K562 (cell line): ENCODE measurements around the gene AKNA. TPM values are rescaled to one million over a fixed set of nuclear protein-coding genes. Genes with fewer than 3 reads are reported as not detected.

Experiments
- ATAC-seq: fragments of 200-7000 bp; cut with Tn5 transposase; 3 replicates; pipeline ENCODE4 v1.9.1; 2020; ENCODE audit warnings: moderate library complexity
- BruUV-seq: library from RNA; stranded (reverse); fragments of 400-500 nt; replicated peaks from 2 replicates; lab custom pipeline; 2021; lab: Mats Ljungman, UMichigan
- CTCF ChIA-PET: fragments of 300-600 bp; formaldehyde crosslinking; extraction: SDS; loops from one replicate; lab custom pipeline; 2021; ENCODE audit warnings: low intra/inter-chr PET ratio; lab: Yijun Ruan, JAX
- POLR2A ChIA-PET: fragments of 300-600, 350-650 bp; sonication (Branson Sonifier 250); formaldehyde crosslinking; extraction: SDS; loops from one replicate; lab custom pipeline; 2021; ENCODE audit warnings: antibody characterized with exemption, inconsistent platforms; lab: Yijun Ruan, JAX
- DNase-seq, 4 experiments: peaks; one replicate each; pipeline versions ENCODE4 v3.0.0 to v3.0.0-alpha.2; 2011 to 2018; ENCODE audit warnings: low spot score in 3 of 4, mixed read lengths in 3 of 4; ENCODE audit errors: extremely low read depth in 1 of 4
- FAIRE-seq: peaks from 2 replicates; lab custom pipeline; 2011; peaks lifted over from hg19 to GRCh38; lab: Jason Lieb, UNC
- H2AFZ ChIP-seq: 2 replicates; pipeline ENCODE4 v1.6.0; 2011; ENCODE audit warnings: low read depth, low read length, control low read depth, inconsistent platforms
- H3K27ac ChIP-seq: fragments of 200-600 bp; 3 replicates; pipeline ENCODE4 v1.8.0; 2011; ENCODE audit warnings: low read depth, mild to moderate bottlenecking, control low read depth, inconsistent platforms, low read length, moderate library complexity, mixed read lengths; ENCODE audit errors: extremely low read depth
- H3K27me3 ChIP-seq, 2 experiments: fragments of 300-600 bp in 1 of 2; 2 replicates in 1 of 2; 3 replicates in 1 of 2; pipeline versions ENCODE4 v1.6.0 to v1.8.0; 2011; ENCODE audit warnings: inconsistent platforms in 2 of 2, low read length in 2 of 2, mild to moderate bottlenecking in 1 of 2, mixed read lengths in 1 of 2, moderate library complexity in 1 of 2; ENCODE audit not compliant: control insufficient read depth in 2 of 2, insufficient read depth in 2 of 2
- H3K36me3 ChIP-seq: fragments of 300-600 bp; 3 replicates; pipeline ENCODE4 v1.8.0; 2011; ENCODE audit warnings: mild to moderate bottlenecking, low read length, inconsistent platforms; ENCODE audit not compliant: control insufficient read depth, insufficient read depth
- H3K4me1 ChIP-seq, 2 experiments: fragments of 200-600 bp in 1 of 2; replicated peaks in 1 of 2; 2 replicates in 1 of 2; 3 replicates in 1 of 2; pipeline versions ENCODE4 v1.5.1 to v1.8.0; 2011; ENCODE audit warnings: inconsistent platforms in 2 of 2, low read length in 2 of 2, mild to moderate bottlenecking in 1 of 2, mixed read lengths in 1 of 2, moderate library complexity in 1 of 2; ENCODE audit not compliant: control insufficient read depth in 2 of 2, insufficient read depth in 2 of 2
- H3K4me2 ChIP-seq: 2 replicates; pipeline ENCODE4 v1.6.1; 2011; ENCODE audit warnings: low read length, control low read depth, inconsistent platforms, mixed read lengths; ENCODE audit not compliant: insufficient read depth
- H3K4me3 ChIP-seq: fragments of 200-600 bp; sonication (generic), shearing (Covaris generic); 2 replicates; pipeline ENCODE4 v1.5.1; 2016; ENCODE audit warnings: control low read depth, inconsistent platforms
- H3K79me2 ChIP-seq: fragments of 200-600 bp; 3 replicates; pipeline ENCODE4 v1.8.0; 2011; ENCODE audit warnings: low read length, inconsistent platforms; ENCODE audit not compliant: control insufficient read depth, insufficient read depth
- H3K9ac ChIP-seq, 2 experiments: 2 replicates each; pipeline versions ENCODE4 v1.6.0 to v1.6.1; 2011; ENCODE audit warnings: low read depth in 2 of 2, low read length in 2 of 2, control low read depth in 1 of 2, inconsistent platforms in 1 of 2, mild to moderate bottlenecking in 1 of 2, mixed read lengths in 1 of 2; ENCODE audit not compliant: insufficient read depth in 1 of 2
- H3K9me1 ChIP-seq: one replicate; pipeline ENCODE4 v1.6.0; 2011; ENCODE audit warnings: inconsistent platforms, mild to moderate bottlenecking, low read length, moderate library complexity; ENCODE audit not compliant: control insufficient read depth, insufficient read depth
- H3K9me3 ChIP-seq: replicated peaks from 2 replicates; pipeline ENCODE4 v1.5.1; 2011; ENCODE audit warnings: low read depth, low read length, inconsistent platforms; ENCODE audit not compliant: control insufficient read depth, insufficient read depth
- H4K20me1 ChIP-seq: replicated peaks from 2 replicates; pipeline ENCODE4 v1.6.1; 2011; ENCODE audit warnings: low read length, inconsistent platforms, mixed read lengths; ENCODE audit not compliant: control insufficient read depth, insufficient read depth
- GTF2E2 ChIP-seq: fragments of 200-800 bp; sonication (Bioruptor generic); IDR thresholded peaks from 2 replicates; pipeline ENCODE4 v1.6.1; 2016; ENCODE audit warnings: missing genetic modification characterization, missing compliant biosample characterization
- HIVEP1 ChIP-seq: fragments of 250-450 bp; sonication (Bioruptor Pico); IDR thresholded peaks from 2 replicates; pipeline ENCODE4 v1.4.0; 2020; ENCODE audit warnings: mild to moderate bottlenecking
- SMARCE1 ChIP-seq: fragments of 450-650 bp; IDR thresholded peaks from 2 replicates; pipeline ENCODE4 v1.7.1; 2016; ENCODE audit warnings: mild to moderate bottlenecking
- U2AF1 ChIP-seq: fragments of 200-400 bp; formaldehyde crosslinking; optimal IDR thresholded peaks from 2 replicates; pipeline ENCODE3; 2017; ENCODE audit warnings: mild to moderate bottlenecking, low read depth, low read length, moderate library complexity
- ZNF232 ChIP-seq: sonication (generic); formaldehyde crosslinking; IDR thresholded peaks from 2 replicates; pipeline ENCODE4 v1.8.0; 2022; ENCODE audit warnings: mild to moderate bottlenecking, missing genetic modification reagents
- ZNF3 ChIP-seq: fragments of 250-450 bp; sonication (Bioruptor Pico); IDR thresholded peaks from 2 replicates; pipeline ENCODE4 v1.5.0; 2021; ENCODE audit warnings: mild to moderate bottlenecking, moderate library complexity
- ZNF609 ChIP-seq: sonication (generic); formaldehyde crosslinking; IDR thresholded peaks from 2 replicates; pipeline ENCODE4 v1.8.1; 2023; ENCODE audit warnings: missing genetic modification reagents, mild to moderate bottlenecking, borderline replicate concordance
- ZNF699 ChIP-seq: fragments of 250-450 bp; sonication (Bioruptor Pico); IDR thresholded peaks from 2 replicates; pipeline ENCODE4 v1.8.0; 2021; ENCODE audit warnings: mild to moderate bottlenecking, moderate library complexity; ENCODE audit not compliant: insufficient replicate concordance
- ZNF717 ChIP-seq: fragments of 250-450 bp; sonication (Bioruptor Pico); IDR thresholded peaks from 2 replicates; pipeline ENCODE4 v1.5.0; 2021
- WGBS: fragments of 100-300 bp; shearing (Covaris generic); methylation state at CpG from one replicate; pipeline ENCODE4 v1.1.6; 2016; ENCODE audit warnings: low coverage, mixed read lengths; ENCODE audit not compliant: insufficient coverage; ENCODE audit errors: missing lambda C conversion rate; 5-methylcytosine and 5-hydroxymethylcytosine counted together
- in situ Hi-C: fragments of 300-500 bp; cut with MboI; formaldehyde crosslinking; loops from 4 replicates; pipeline ENCODE4 v1.15.0; 2018; ENCODE audit warnings: inconsistent platforms, mixed read lengths
- intact Hi-C: fragments of 100-400 bp; cut with micrococcal nuclease; formaldehyde crosslinking; loops from 2 replicates; pipeline ENCODE4 v1.14.2; 2022
- polyA plus RNA-seq, 8 experiments: library from polyadenylated mRNA; depleted of rRNA in 4 of 8; stranded (reverse) in 5 of 8; unstranded in 3 of 8; fragments of >200 nt; fragmentation: Nextera tagmentation in 2 of 8; fragmentation: Illumina TruSeq in 1 of 8; extraction: Ambion mirVana in 2 of 8; extraction: Trizol in 1 of 8; gene quantifications; 2 replicates each; pipeline versions ENCODE4 v1.2.1 to v1.2.3, GENCODE V29; 2011 to 2014; ENCODE audit warnings: inconsistent platforms in 1 of 8, missing spikeins in 1 of 8
- total RNA-seq, 7 experiments: library from RNA; depleted of rRNA in 6 of 7; stranded (reverse); fragments of >200 nt in 6 of 7; fragmentation: Illumina TruSeq in 2 of 7; extraction: Trizol in 2 of 7; gene quantifications; 2 replicates each; pipeline versions ENCODE4 v1.2.1 to v1.2.3, GENCODE V29; 2011 to 2021; ENCODE audit warnings: low replicate concordance in 1 of 7

The AKNA gene
- total and polyA plus RNA-seq, 9 of the 15 experiments (the other 6 are each of a cell fraction or from before 2014, with no cell fraction given), result 0.29 to 20.5 (median 3.9) TPM

DNA sequence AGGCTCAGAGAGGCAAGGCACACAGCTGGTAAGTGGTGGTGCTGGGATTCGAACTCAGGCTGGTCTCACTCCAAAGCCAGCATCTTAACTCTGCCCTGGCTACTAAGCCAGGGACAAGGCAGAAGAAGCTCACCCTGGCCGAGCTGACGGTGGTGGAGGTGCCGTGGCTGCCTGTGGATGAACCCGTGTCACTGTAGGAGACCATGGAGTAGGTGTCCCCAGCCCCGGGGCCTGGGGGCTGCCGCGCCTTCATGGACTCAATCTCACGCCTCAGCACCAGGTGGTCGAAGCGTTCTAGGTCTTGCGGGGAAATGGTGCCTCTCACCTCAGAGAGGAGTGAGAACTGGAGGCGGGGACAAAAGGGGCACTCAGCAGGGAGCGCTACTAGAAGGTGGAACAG, 35.4 kb upstream of the AKNA start:
- H3K27ac ChIP-seq, result no peak overlapping the region
- FAIRE-seq (no peak), DNase-seq (no peak), ATAC-seq (no peak)
- H3K79me2 ChIP-seq, result no peaks in the 10 kb centered on the region
- BruUV-seq, result no TSS peak
- TF ChIP-seq ZNF717 (CRISPR knock-in tag) (no peak), ZNF699 (CRISPR knock-in tag) (no peak), GTF2E2 (tag) (no peak)
- POLR2A ChIA-PET, result interaction anchor here (0.6 to 0.8 kb wide), 2 partner anchors 10 to 31 kb away, joined by 3 read pairs; no protein-coding TSS in a partner anchor
- peaks cover 3 to 7% of the 10 kb centered on the region in 2 experiments; a peak in 4 of 5 replicates for H3K4me1 ChIP-seq
- H3K9me3 ChIP-seq, result no peaks in the 10 kb centered on the region
- H3K4me2 ChIP-seq, result no peak overlapping the region
- no peaks in the 10 kb centered on the region for H3K9me1 ChIP-seq
- peak overlapping the region in 1 of 2 experiments; percentile 28; a peak in 2 of 4 replicates for H3K9ac ChIP-seq
- in situ Hi-C loops, result no loop called here
- WGBS, result 58% methylated on average over 13 of the region's 14 CpGs
- intact Hi-C loops, result no loop called here
- no peaks in the 10 kb centered on the region for H3K27me3 ChIP-seq
- 0 out of 3 replicates have a peak, but pooled peaks cover 3% of the 10 kb centered on the region for H3K36me3 ChIP-seq
- no peaks in the 10 kb centered on the region for H4K20me1 ChIP-seq
- CTCF ChIA-PET, result interaction anchor here (0.6 kb wide), 1 partner anchor 65 kb away, joined by 3 read pairs; no protein-coding TSS in a partner anchor
- no peak overlapping the region for H2AFZ ChIP-seq
- no peak overlapping the region for H3K4me3 ChIP-seq

GRCh38 chr9:114421147-114421546, 33.4 kb upstream of the AKNA start:
- H3K36me3 ChIP-seq, result 0 out of 3 replicates have a peak, but pooled peaks cover 3% of the 10 kb centered on the region
- no peak for FAIRE-seq
- H3K9me3 ChIP-seq, result no peaks in the 10 kb centered on the region
- ChIA-PET CTCF (no interaction called here), POLR2A (interaction anchor here (0.6 to 1.2 kb wide), 2 partner anchors 12 to 38 kb away, joined by 3 read pairs; no protein-coding TSS in a partner anchor)
- WGBS, result 14% methylated on average over 2 of the region's 2 CpGs
- H3K4me1 ChIP-seq, result peaks cover 0 to 3% of the 10 kb centered on the region in 2 experiments; a peak in 2 of 5 replicates
- no peak for DNase-seq
- no peak overlapping the region for H3K4me2 ChIP-seq
- H3K27me3 ChIP-seq, result no peaks in the 10 kb centered on the region
- no peak for ATAC-seq
- in situ Hi-C loops (no loop called here), intact Hi-C loops (no loop called here)
- H3K27ac ChIP-seq, result no peak overlapping the region
- BruUV-seq, result no TSS peak
- H3K9ac ChIP-seq, result no peak overlapping the region
- H3K9me1 ChIP-seq, result no peaks in the 10 kb centered on the region
- H4K20me1 ChIP-seq, result no peaks in the 10 kb centered on the region
- no peak overlapping the region for H3K4me3 ChIP-seq
- H2AFZ ChIP-seq, result no peak overlapping the region
- H3K79me2 ChIP-seq, result no peaks in the 10 kb centered on the region
- TF ChIP-seq ZNF609 (CRISPR knock-in tag) (no peak), ZNF232 (CRISPR knock-in tag) (no peak), ZNF3 (no peak), HIVEP1 (CRISPR knock-in tag) (no peak), U2AF1 (no peak), SMARCE1 (no peak)
